Gastrocnemius medialis (tissue), 4 donors: ENCODE measurements around the gene LYPD6B.

Source experiments
- CTCF ChIP-seq, 5 experiments: fragments of 450-650 bp in 3 of 5; fragments of 200-600 bp in 2 of 5; sonication (generic) in 2 of 5; IDR thresholded peaks in 4 of 5; conservative IDR thresholded peaks in 1 of 5; 1 replicate in 4 of 5; 2 replicates in 1 of 5; pipeline ENCODE4 v1.5.1; 2016 to 2019; ENCODE audit warnings: antibody characterized with exemption in 5 of 5, mild to moderate bottlenecking in 3 of 5, moderate library complexity in 3 of 5
- POLR2A ChIP-seq, 2 donors: fragments of 450-650 bp; IDR thresholded peaks; one replicate each; pipeline ENCODE4 v1.6.1; 2017; ENCODE audit warnings: antibody characterized with exemption in 2 of 2, mild to moderate bottlenecking in 2 of 2, moderate library complexity in 2 of 2

DNA sequence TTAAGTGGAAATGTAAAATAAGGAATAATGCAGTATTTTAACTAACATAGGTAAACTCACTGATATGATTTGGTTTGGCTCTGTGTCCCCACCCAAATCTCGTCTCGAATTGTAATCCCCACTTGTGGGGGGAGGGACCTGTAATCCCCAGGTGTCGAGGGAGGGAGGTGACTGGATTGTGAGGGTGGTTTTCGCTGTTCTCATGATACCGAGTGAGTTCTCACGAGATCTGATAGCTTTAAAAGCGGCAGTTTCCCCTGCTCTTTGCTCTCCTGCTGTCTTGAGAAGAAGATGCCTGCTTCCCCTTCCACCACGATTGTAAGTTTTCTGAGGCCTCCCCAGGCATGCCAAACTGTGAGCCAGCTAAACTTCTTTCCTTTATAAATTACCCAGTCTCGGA, 182.5 kb downstream of the LYPD6B start:
- TF ChIP-seq CTCF (IDR thresholded peaks at IDR 0.05 in 4 of 5, conservative IDR thresholded peaks at IDR 0.05 in 1 of 5), result no peak
- no peak for TF ChIP-seq POLR2A (IDR thresholded peaks at IDR 0.05)
